HG03175 (cell line): ENCODE measurements around the gene SLC52A3.
"Not testable (repeated sequence)": the region's sequence is repeated elsewhere in the genome, so short reads cannot be mapped to it uniquely, and the experiment has no call there.

Experiments
- ATAC-seq: cut with Tn5 transposase; IDR thresholded peaks from one replicate; pipeline ENCODE4 v1.9.1; 2021; ENCODE audit warnings: mild to moderate bottlenecking, moderate library complexity; ENCODE audit not compliant: unreplicated experiment

Gene SLC52A3

DNA sequence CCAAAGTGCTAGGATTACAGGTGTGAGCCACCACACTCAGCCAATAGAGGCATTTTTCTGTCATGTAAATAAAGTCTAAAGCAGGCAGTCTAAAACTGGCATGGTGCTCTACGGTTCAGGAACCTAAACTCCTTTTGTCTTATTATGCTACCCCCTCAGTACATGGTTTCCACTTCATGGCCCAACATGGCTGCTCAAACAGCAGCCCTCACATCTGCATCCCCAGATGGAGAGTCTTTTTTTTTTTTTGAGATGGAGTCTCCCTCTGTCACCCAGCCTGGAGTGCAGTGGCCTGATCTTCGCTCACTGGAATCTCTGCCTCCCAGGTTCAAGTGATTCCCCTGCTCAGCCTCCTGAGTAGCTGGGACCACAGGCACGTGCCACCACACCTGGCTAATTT lies 38.3 kb downstream of the SLC52A3 start:
- no peak for ATAC-seq

DNA sequence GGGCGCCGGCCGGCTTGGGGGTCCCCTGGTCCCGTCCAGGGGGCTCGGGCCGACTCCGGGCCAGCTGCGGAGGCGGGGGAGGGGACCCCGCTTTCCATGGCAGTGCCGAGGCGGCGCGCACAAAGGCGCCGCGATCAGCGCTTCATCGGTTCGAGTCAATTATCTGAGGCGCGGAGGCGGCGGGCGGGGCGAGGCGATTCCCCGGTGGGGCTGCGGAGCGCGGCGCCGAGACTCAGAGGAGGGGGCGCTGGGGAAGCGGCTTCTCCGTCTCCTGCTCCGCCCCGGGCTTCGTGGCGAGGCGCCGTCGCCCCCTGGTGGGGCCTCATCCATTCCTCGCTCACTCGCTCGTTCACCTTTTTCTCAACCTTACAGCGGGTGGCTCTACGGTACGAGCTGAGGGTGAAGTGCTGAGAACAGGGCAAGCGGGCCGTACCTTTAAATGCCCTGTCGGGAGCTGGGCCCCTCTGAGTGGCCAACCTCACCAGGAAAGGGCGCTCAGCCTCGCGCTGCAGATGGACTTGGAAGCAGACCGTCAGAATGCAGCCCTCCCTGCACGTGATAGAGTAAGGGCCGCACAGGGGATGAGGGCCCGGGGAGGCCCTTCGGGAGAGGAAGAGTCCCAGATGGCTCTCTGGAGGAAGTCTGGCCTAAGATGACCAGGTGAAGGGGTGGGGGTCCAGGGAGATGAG lies 39.9 kb downstream of the SLC52A3 start:
- no peak for ATAC-seq

DNA sequence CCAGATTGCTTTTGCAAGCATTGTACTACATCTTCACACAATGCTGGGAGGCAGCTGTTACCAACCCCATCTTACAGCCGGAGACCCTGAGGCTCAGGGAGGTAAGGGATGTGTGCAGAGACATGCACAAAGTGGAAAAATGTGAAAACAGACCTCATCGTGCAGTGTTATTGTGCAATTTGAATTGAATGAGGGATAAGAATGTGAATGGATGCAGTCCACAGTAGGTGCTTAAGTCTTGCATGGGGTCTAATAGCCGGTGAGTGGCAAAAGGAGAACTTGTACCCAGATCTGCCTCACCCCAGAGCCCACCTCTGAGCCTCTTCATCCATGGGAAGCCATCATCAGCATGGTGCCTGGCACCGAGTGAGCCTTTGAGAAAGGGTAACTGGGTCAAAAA lies 42.1 kb downstream of the SLC52A3 start:
- no peak for ATAC-seq

- no peak for ATAC-seq
Measured at GRCh38 chr20:725491-725890, 42.8 kb downstream of the SLC52A3 start.

GRCh38 chr20:724797-725196 lies 43.5 kb downstream of the SLC52A3 start:
- not testable (repeated sequence) for ATAC-seq

DNA sequence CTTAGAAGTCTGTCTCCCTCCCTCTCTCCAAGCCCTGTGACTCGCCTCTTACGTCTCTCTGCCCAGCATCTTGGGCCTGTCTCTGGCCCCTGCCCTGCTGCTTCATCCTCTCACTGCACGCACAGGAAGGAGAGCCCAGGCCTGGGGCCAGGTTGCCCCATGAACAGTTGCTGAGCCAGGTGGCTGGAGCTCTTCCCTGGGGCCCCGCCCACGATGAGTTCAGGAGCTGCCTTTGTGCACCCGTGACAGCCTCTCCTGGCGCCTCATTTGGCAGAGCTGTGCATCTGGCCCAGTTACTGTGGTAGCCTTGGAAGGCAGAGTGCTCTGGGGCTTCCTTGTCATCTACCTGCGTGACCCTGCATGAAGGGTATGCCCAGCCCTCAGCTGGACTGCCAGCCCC lies 44.5 kb downstream of the SLC52A3 start:
- no peak for ATAC-seq

GRCh38 chr20:722822-723644 lies 45.3 kb downstream of the SLC52A3 start:
- no peak for ATAC-seq

- no peak for ATAC-seq
Measured at GRCh38 chr20:721876-722275, 46.4 kb downstream of the SLC52A3 start.

DNA sequence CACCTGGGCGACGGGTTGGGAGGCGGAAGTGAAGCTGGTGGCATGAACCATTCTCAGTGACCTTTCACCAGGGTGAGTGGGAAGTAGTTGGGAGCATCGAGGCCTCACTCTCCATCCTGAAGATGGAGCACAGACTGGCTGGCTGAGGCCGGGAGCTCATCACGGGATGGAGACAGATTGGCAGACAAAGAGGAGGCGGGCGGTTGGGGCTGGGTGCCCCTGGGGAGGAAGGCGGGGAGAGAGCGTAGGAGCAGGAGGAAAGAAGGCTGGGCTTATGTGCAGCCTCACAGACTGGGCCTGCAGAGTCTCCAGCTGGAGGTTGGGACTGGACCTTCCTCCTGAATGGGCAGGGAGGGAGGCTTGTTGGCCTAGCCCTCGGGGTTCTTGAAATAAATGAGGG lies 48.5 kb downstream of the SLC52A3 start:
- no peak for ATAC-seq

GRCh38 chr20:719068-719467 lies 49.2 kb downstream of the SLC52A3 start:
- ATAC-seq = no peak

- no peak for ATAC-seq
Measured at GRCh38 chr20:717832-718231, 50.5 kb downstream of the SLC52A3 start.

DNA sequence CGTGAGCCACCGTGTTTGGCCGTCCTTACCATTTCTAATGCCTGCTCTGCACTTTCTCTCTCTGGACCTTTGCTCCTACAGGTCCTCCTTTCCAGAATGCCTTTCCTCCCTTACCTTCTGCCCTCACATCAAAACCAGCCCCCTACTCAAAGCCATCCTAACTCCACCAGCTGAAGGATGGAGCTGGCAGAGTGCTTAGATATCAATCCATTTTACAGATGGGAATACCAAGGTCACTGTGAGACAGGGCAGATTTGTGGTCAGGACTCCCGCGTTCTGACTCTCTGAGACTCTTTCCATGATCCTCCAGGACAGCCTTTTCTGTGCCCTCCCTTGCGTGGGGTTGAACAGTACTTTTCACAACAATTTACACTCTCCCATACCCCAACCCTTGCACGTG lies 51.0 kb downstream of the SLC52A3 start:
- ATAC-seq = no peak

GRCh38 chr20:714453-714852 lies 53.8 kb downstream of the SLC52A3 start:
- no peak for ATAC-seq

- ATAC-seq = no peak
Measured at GRCh38 chr20:711576-711975, 56.7 kb downstream of the SLC52A3 start.

DNA sequence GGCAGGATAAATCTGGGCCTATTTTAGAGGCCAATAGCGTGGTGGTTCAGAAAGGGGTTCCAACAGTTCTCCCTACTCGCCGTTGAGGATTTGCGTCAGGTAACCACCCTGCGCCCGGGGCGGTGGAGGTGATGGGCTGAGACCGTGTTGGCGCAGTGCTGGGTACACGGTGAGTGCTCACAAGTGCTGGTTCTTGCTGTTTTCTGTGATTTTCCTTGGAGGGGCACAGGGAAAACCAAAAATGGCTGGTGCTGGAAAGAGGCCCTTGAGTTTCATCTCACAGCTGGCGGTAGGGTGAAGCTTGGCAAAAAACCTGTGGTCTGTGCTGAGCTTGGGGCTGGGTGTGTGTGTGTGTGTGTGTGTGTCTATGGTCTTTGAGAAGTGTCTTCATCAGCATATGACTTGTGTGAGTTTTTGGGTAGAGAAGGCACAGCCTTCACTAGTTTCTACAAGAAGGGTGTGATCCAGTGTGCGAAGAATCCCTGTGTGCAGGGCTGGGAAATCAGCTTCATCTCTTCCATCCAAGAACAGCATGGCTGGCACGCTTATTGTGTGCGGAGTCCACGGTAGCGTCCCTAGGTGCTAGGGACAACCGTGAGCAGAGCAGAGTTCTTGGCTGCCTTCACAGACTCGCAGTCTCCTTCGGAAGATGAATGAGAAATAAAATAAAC lies 57.4 kb downstream of the SLC52A3 start:
- no peak for ATAC-seq
